Activated CD4-positive, CD25-positive, alpha-beta regulatory T cell (primary cell): Measurements from ENCODE around the gene B3GAT3.
"Not testable (repeated sequence)": the region's sequence is repeated elsewhere in the genome, so short reads cannot be mapped to it uniquely, and the experiment has no call there.

Experiments
- DNase-seq, 4 experiments: peaks; one replicate each; lab custom pipeline; 2025; lab: John Stamatoyannopoulos, UW

The B3GAT3 gene

DNA sequence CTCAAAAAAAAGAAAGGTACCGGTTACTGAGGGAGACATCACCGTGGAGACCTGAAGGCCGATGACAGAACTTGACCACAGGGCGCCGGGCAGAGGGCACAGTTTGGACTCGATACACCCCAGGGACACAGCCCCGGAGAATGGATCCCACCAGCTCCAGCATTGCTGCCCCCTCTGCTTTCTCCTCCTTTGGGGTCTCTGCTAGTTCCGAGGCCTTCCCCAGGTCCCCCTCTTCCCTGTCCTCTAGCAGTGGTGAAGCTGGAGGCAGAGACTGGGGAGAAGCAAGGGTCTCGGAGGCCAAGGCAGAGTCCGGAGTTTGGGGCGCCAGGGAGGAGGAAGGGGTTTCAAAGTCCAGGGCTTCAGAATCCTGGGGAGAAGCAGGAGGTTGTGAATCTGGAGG lies 43.2 kb downstream of the B3GAT3 start:
- no peak for DNase-seq

DNA sequence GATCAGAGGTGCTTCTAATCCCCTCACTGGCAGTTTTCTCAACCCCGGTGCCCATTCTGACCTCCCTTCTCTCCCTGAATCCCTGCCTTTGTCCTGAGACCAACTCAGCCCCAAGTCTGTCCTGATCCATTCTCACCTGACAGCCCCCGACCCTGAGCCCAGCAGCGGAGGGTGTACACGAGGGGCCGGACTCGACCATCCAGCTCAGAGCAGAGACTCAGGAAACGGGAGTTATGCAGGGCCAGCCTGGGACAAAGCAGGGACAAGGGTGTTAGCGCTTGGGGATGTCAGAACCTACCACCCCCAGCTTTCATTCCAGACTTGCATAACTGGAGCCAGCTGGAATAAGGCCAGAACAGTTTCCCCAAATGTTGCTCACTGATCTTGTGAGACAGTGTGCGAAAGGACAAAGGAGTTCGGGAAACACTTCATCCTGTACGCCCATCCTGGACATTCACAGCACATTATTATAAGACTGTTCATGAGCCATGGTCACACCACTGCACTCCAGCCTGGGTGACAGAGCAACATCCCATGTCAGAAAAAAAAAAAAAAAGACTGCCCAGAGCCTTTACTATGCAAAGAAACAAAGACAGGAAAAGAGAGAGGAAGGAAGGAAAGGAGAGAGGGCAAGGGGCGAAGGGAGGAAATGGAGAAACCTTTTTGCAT lies 44.6 kb downstream of the B3GAT3 start:
- DNase-seq, result no peak

DNA sequence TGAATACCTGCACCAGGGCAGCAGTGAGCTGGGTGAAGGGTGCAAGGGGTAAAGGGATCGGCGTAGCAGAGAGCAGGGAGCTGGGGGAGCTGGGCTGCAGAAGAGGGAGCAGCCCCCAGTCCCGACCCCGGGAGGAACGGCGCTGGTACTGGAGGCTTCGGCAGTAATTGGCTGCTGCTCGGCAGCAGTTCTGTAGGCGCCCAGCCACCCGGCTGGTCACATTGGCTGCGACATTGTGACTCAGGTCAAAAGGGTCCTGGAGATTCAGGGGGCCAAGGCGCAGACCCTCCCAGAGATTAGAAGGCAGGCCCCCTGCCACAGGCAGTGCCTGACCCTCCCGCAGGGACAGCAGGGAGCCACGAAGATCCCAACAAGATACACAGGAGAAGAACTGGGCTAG lies 45.9 kb downstream of the B3GAT3 start:
- no peak for DNase-seq

DNA sequence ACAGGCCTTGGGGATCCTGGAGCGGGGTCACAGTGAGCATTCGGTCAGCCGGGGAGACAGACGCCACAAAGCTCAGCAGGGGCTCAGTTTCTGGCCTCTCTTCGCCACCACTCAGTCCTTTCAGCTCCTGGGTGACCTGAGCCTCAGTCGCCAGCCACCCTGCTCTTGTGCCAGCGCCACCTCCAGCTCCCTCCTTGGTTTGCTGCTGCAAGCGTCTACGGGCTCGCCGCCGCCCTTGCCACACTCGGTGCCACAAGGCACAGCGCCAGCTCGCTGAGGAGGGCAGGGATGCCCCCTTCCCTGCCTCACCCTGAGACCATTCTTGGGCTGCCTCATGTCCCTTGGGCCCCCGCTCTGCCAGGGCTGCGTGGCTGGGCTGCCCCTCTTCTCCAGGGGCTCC lies 46.6 kb downstream of the B3GAT3 start:
- no peak for DNase-seq

DNA sequence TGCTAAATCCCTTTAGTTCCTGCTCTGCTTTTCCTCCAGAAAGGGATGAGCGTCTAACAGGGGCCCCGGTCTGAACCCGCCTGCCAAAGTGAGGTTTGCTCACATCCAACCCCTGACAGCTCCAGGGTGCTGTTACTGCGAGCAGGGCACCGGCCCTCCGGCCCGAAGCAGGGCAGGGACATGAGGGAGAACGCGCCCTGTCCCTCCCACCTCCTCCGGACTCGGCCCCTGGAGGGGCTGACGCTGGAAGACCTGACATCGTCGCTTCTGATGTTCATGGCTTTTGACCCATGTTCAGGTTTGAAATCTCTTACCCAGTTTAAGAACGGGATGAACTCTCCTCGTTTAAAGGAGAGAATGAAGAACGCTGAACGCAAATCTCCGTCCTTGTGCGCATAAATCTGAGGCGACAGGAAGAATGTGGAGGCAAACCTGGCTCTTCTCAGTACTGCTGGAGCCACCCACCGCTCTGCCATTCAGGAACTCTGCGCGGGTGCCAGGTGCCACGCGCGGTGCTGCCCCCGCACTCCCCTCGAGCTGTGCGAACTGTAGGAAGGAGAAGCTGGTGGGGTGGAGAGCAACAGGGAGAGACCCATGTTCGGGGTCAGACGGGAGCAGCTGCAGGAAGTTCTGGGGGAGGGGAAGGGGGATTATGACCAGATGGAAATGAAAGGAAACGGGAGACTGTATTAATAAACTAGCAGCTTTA lies 47.3 kb downstream of the B3GAT3 start:
- DNase-seq, result no peak

DNA sequence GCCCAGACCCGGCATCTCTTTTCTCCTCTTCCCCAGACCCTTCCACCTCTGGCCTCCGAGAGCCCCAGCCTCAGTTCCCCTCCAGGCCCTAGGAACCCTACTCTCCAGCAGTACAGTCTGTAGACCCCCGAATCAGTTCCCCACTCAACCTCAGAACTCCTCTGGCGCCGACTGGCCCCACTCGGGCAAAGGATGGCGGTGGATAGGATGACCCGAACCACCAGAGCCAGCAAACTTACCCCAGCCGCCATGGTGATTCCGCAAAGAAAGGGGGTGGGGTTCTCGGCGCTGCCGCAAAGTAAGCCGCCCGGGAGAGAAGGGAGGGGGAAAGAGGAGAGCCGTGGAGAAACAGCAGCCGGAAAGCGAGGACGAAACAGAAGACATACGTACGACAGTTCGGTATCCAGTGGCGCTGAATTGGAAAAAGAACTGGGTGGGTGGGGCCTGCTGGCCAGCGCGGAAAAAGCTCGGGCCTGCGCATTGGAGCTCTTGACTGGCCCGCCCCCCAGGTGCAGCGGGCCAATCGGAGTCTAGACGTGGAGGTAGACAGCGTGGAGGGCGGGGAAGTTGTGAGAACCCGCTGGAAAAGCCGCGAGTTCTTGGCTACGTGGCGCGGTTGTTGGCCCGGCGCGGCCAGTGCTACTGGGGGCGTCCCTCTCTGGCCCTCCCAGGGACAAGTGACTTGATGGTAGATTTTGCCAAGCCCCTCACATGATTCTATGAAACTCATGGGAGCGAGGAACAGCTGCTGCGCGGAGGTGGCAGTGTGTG lies 48.0 kb downstream of the B3GAT3 start, which contains the start of gene EEF1G:
TSS of gene EEF1G (minus strand) at position 300 of the 771 bp plus-strand sequence. CDS start at position 251, 49 bp downstream.
- peak; percentile 89 to 96 (median 93) for DNase-seq

DNA sequence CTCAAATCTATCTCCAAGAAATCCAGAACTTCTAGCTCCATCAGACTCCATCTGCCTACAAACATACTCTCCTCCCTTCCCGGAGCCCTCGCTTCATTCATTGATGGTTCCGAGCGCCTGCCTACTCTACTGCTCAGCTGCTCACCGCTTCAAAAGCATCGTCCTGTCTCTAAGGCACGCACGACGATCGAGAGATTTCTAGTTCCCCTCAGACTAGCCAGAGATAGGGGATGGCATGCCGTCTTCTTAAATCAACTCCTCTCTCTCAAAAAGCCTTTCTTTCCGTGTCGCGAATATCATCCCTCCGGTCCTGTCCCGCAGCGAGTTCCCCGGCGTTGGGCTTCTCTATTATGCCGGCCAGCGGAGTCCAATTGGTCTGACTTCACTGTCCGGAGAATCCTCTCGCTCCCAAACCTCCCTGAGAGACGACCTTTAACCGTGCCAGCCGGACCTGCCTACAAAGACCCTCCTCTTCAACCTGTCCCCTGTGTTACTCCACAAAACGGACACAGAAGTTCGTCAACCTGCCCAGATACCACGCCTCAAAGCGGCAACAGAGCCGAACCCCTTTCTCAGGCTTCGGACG lies 48.7 kb downstream of the B3GAT3 start:
- DNase-seq, result no peak

DNA sequence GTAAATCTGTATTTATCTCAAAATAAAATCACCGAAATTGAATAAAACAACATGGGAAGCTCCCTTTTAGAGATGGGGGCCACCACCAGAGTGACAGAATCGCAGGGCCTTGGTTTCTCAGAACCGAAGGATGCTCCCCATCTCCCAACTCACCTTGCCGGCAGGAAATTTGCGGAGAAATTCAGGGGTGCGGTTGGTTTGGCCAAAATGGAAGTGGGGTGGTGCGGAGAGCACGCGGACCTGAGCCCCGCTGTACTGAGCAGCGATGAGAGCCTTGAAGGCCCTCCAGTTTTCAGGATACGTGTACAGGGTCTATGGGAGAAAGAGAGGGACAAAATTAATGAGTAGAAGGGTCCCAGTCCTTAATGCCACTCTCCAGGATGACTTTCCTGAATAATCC lies 49.4 kb downstream of the B3GAT3 start:
- DNase-seq, result no peak

DNA sequence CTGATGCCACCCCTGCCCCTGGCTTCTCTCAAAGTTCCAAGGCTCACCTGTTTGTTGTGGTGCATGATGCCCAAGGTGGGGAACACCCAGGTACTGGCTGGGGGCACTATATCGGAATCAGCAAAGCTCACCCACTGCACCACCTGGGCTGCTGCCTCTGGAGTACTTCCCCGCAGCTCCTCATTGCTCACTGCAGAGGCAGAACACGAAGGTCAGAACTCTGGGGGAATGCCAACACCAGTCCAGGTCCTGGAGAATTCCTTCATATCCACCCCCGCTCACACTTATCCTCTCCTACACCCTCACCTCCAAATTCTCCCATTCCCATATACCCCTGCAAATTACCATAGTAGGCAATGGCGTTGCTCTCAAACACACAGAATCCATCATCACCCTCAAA lies 50.3 kb downstream of the B3GAT3 start:
- DNase-seq, result not testable (repeated sequence)

DNA sequence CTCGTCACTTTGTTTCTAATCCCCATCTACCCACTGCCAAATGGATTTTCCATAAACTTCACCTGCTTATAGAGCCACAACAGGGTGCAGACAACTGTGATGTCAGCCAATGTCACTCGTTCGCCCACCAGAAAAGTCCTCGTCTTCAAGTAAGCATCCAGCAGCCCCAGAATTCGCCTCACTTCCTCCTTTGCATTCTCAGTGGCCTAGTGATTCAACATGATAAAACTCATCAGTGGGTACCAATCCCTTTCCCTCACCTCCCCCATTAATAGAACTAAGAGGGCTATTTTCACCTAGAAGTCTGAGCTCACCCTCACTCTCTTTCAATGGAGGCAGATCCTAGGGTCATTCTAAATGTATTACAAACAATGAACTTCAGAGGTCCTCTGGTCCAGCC lies 50.9 kb downstream of the B3GAT3 start:
- DNase-seq, result not testable (repeated sequence)

DNA sequence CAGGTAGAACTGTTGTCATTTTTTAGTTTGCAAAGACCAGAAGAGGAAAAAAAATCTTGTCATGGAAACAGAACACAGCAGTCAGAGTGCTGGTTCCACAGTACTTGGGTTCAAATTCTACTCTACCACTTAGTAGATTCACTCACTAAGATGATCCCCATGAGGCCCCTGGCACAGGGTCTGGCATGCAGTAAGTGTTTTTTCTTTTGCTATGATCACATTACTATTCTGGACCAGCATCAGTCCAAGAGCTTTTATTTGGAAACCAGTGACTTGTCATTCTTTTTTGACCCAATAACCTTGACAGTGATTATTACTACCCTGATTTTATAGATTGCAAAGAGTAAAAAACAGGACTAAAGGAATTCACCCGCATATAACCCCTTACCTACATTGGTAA lies 52.2 kb downstream of the B3GAT3 start:
- DNase-seq, result no peak

DNA sequence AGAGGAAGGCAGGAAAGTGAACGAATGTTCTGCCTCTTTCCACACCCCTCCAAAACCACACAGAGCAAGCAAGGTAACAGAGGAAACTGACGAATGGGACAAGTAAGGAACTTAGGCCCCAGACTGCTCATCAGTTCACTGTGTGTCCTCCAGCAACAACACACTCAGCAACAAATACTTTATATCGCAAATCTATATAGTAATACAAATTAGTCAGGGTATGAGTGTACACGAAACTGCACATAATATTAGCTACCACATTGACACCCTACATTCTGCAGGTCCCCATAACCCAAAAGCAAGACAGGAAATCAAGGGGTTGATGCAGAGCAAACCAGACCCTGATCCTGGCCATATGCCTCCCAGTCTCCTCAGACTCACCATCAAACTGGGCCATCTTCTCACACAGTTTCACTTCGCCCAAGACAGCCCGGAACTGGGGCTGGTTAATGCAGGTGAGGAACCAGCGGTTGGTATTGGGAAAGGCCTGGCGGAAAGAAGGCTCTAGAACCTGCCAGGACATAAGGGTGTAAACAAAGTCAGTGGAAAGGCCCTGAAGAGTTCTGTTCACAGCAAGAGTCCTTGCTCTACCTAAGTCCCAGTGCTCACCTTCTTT lies 54.7 kb downstream of the B3GAT3 start:
- no peak for DNase-seq

DNA sequence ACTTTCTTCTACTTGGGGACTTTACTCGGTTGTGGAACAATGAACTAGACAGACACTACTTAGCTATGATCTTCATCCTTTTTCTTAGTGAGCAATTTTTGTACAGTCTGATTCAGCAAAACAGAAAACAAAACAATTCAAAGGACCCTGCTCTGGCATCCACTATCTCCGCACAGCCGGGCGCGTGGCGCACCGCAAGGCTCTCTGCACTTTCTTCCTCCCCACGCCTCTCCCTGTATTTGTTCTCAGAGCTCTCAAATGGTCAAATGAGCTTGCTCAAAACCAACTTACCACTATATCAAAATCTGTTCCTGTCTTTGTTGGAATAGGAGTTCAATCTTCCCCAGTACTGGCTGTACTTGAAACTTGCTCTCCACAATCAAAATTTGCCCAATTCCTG lies 55.5 kb downstream of the B3GAT3 start:
- DNase-seq, result no peak
